Transverse colon (tissue), 4 donors: ENCODE measurements around the gene CRB2. TPM values are rescaled to one million over a fixed set of nuclear protein-coding genes. Genes with fewer than 3 reads are reported as not detected.

Experiments
- DNase-seq: peaks from one replicate; pipeline ENCODE4 v3.0.0-alpha.2; 2019
- H3K27ac ChIP-seq, 4 donors: fragments of 200-600 bp; sonication (generic); 2 replicates each; pipeline ENCODE4 v1.5.1; 2016 to 2018; ENCODE audit warnings: inconsistent platforms in 4 of 4
- H3K27me3 ChIP-seq: fragments of 200-600 bp; sonication (generic); 2 replicates; pipeline ENCODE4 v1.5.1; 2017; ENCODE audit warnings: inconsistent platforms
- H3K36me3 ChIP-seq, 4 donors: fragments of 200-600 bp; sonication (generic); 2 replicates each; pipeline ENCODE4 v1.5.1; 2017 to 2019; ENCODE audit warnings: inconsistent platforms in 4 of 4
- H3K4me1 ChIP-seq, 4 donors: fragments of 200-600 bp; sonication (generic); 2 replicates each; pipeline ENCODE4 v1.5.1; 2017 to 2020; ENCODE audit warnings: inconsistent platforms in 4 of 4
- H3K4me3 ChIP-seq, 4 donors: fragments of 200-600 bp; sonication (generic); 1 replicate in 1 of 4; 2 replicates in 3 of 4; pipeline versions ENCODE4 v1.5.1 to v1.6.1; 2017 to 2019; ENCODE audit warnings: inconsistent platforms in 4 of 4
- H3K9me3 ChIP-seq, 2 donors: fragments of 200-600 bp; sonication (generic); 2 replicates each; pipeline ENCODE4 v1.5.1; 2017 to 2019; ENCODE audit warnings: inconsistent platforms in 2 of 2
- CTCF ChIP-seq, 5 experiments: fragments of 200-600 bp in 3 of 5; fragments of 450-650 bp in 2 of 5; sonication (generic) in 3 of 5; IDR thresholded peaks; 1 replicate in 2 of 5; 2 replicates in 3 of 5; pipeline ENCODE4 v1.5.1; 2016 to 2017; ENCODE audit warnings: antibody characterized with exemption in 5 of 5, inconsistent platforms in 3 of 5, mild to moderate bottlenecking in 2 of 5, moderate library complexity in 1 of 5
- EP300 ChIP-seq: sonication (generic); formaldehyde crosslinking; IDR thresholded peaks from one replicate; pipeline ENCODE4 v1.6.1; 2017; ENCODE audit warnings: antibody characterized with exemption, low read depth
- POLR2A ChIP-seq: fragments of 450-650 bp; IDR thresholded peaks from one replicate; pipeline ENCODE4 v1.6.1; 2016; ENCODE audit warnings: antibody characterized with exemption, mild to moderate bottlenecking, moderate library complexity
- POLR2AphosphoS5 ChIP-seq, 3 donors: sonication (generic); formaldehyde crosslinking; IDR thresholded peaks; one replicate each; pipeline ENCODE4 v1.6.1; 2016; ENCODE audit warnings: antibody characterized with exemption in 3 of 3
- WGBS, 2 donors: methylation state at CpG; one replicate each; pipeline ENCODE4 v1.1.5; 2018; ENCODE audit warnings: low coverage in 1 of 2; 5-methylcytosine and 5-hydroxymethylcytosine counted together
- in situ Hi-C, 4 donors: fragments of 200-750 bp; cut with MboI; loops; one replicate each; pipeline versions ENCODE4 v1.15.0 to v1.15.1; 2017; ENCODE audit warnings: low sequenced_read_pairs in 3 of 4, low pct_ligation_motif_present in 1 of 4, low pct_unique_long_range_greater_than_20kb in 1 of 4
- intact Hi-C: fragments of 100-400 bp; cut with DNase I; formaldehyde crosslinking; loops from one replicate; pipeline ENCODE4 v1.15.1; 2023; ENCODE audit warnings: low total_unique reads
- total RNA-seq, 4 donors: library from RNA; depleted of rRNA; stranded (reverse); fragments of >200 nt; gene quantifications; one replicate each; pipeline ENCODE4 v1.1.0, GENCODE V29; 2016

CRB2 gene
- total RNA-seq, 4 donors from 2014 or later: 0.32 to 0.82 (median 0.75) TPM; not detected in 1

- Histone ChIP-seq H3K9me3 (no peaks in the 10 kb centered on the region), H3K27me3 (no peaks in the 10 kb centered on the region), H3K4me1 (peaks cover 3 to 27% (median 18%) of the 10 kb centered on the region in 4 donors), H3K36me3 (no peaks in the 10 kb centered on the region), H3K4me3 (no peak overlapping the region), H3K27ac (no peak overlapping the region)
- WGBS, 2 donors: 92% methylated on average over 21 of the region's 23 CpGs; no CpG with 5 or more reads in 1 of the 2 donors
- DNase-seq: no peak
- in situ Hi-C loops: no loop called here
- TF ChIP-seq EP300 (no peak), POLR2A (no peak), CTCF (IDR thresholded peaks at IDR 0.05) (no peak), POLR2AphosphoS5 (IDR thresholded peaks at IDR 0.05) (no peak)
- intact Hi-C loops: no loop called here
Measured at GRCh38 chr9:123362856-123363255, 6.9 kb downstream of the CRB2 start.

GRCh38 chr9:123364241-123364824 is 8.3 kb downstream of the CRB2 start:
- peaks cover 3 to 20% (median 14%) of the 10 kb centered on the region in 4 donors for H3K4me1 ChIP-seq
- H3K9me3 ChIP-seq: no peaks in the 10 kb centered on the region
- H3K4me3 ChIP-seq: no peak overlapping the region
- in situ Hi-C loops (no loop called here), intact Hi-C loops (no loop called here)
- H3K27ac ChIP-seq: no peak overlapping the region
- H3K27me3 ChIP-seq: no peaks in the 10 kb centered on the region
- no peak for DNase-seq
- no peaks in the 10 kb centered on the region for H3K36me3 ChIP-seq
- WGBS, 2 donors: 63% methylated on average over 11 of the region's 11 CpGs; no CpG with 5 or more reads in 1 of the 2 donors
- TF ChIP-seq POLR2A (no peak), CTCF (IDR thresholded peaks at IDR 0.05) (no peak), POLR2AphosphoS5 (IDR thresholded peaks at IDR 0.05) (no peak), EP300 (no peak)

- TF ChIP-seq POLR2A: no peak
- TF ChIP-seq CTCF (IDR thresholded peaks at IDR 0.05): peak in 3 of 5 experiments; percentile 12 to 26 (median 13)
- intact Hi-C loops: no loop called here
Measured at GRCh38 chr9:123365287-123365880, 9.4 kb downstream of the CRB2 start.

GRCh38 chr9:123365881-123366528 is 10.0 kb downstream of the CRB2 start:
- H3K4me1 ChIP-seq: peaks cover 0 to 4% (median 2%) of the 10 kb centered on the region in 4 donors
- no peaks in the 10 kb centered on the region for H3K27me3 ChIP-seq
- WGBS, 2 donors: 90% methylated on average over 67 of the region's 67 CpGs; no CpG with 5 or more reads in 1 of the 2 donors
- intact Hi-C loops: no loop called here
- TF ChIP-seq EP300: no peak
- no peaks in the 10 kb centered on the region for H3K36me3 ChIP-seq
- H3K9me3 ChIP-seq: no peaks in the 10 kb centered on the region
- in situ Hi-C loops: no loop called here
- H3K27ac ChIP-seq: no peak overlapping the region
- no peak for DNase-seq
- H3K4me3 ChIP-seq: no peak overlapping the region

More at GRCh38 chr9:123365287-123365880, 9.4 kb downstream of the CRB2 start:
- in situ Hi-C loops: no loop called here
- peaks cover 0 to 10% (median 6%) of the 10 kb centered on the region in 4 donors for H3K4me1 ChIP-seq
- H3K27ac ChIP-seq: no peak overlapping the region
- H3K36me3 ChIP-seq: no peaks in the 10 kb centered on the region
- H3K4me3 ChIP-seq: no peak overlapping the region
- DNase-seq: no peak
- no peaks in the 10 kb centered on the region for H3K27me3 ChIP-seq
- 40 to 72% methylated on average over 1 to 12 of the region's 12 CpGs for WGBS, 2 donors
- no peaks in the 10 kb centered on the region for H3K9me3 ChIP-seq
